Activated CD8-positive, alpha-beta T cell treated with anti-CD3 and anti-CD28 coated beads for 36 hours (primary cell): ENCODE results near the gene CTCFL. TPM values are rescaled to one million over a fixed set of nuclear protein-coding genes. Genes with fewer than 3 reads are reported as not detected.
"Not testable (repeated sequence)": the region's sequence is repeated elsewhere in the genome, so short reads cannot be mapped to it uniquely, and the experiment has no call there.

Experiments used
- ATAC-seq: fragments of 200-7000 bp; cut with Tn5 transposase; one replicate; pipeline ENCODE4 v1.10.0; 2021; ENCODE audit warnings: mild to moderate bottlenecking, moderate library complexity
- CTCF ChIA-PET: fragments of 350-600 bp; sonication (Branson Sonifier 250); formaldehyde crosslinking; loops from one replicate; lab custom pipeline; 2021; ENCODE audit warnings: antibody characterized with exemption; lab: Charles Lee
- POLR2A ChIA-PET: fragments of 350-600 bp; sonication (Branson Sonifier 250); formaldehyde crosslinking; loops from one replicate; lab custom pipeline; 2021; ENCODE audit warnings: antibody characterized with exemption; lab: Charles Lee
- DNase-seq: peaks from one replicate; pipeline ENCODE4 v3.0.0-alpha.2; 2020
- H3K27ac Mint-ChIP-seq: one replicate; pipeline ENCODE4 v1.8.0; 2021; ENCODE audit warnings: mild to moderate bottlenecking, mixed read lengths
- H3K27me3 Mint-ChIP-seq: one replicate; pipeline ENCODE4 v1.8.0; 2021; ENCODE audit warnings: mixed read lengths
- H3K36me3 Mint-ChIP-seq: one replicate; pipeline ENCODE4 v1.8.0; 2021; ENCODE audit warnings: low read depth, mixed read lengths
- H3K4me1 Mint-ChIP-seq: one replicate; pipeline ENCODE4 v1.8.0; 2021; ENCODE audit warnings: low read depth, mixed read lengths
- H3K4me3 Mint-ChIP-seq: one replicate; pipeline ENCODE4 v1.8.0; 2021; ENCODE audit warnings: mild to moderate bottlenecking, moderate library complexity, mixed read lengths
- H3K9me3 Mint-ChIP-seq: one replicate; pipeline ENCODE4 v1.8.0; 2021; ENCODE audit warnings: mixed read lengths
- CTCF ChIP-seq: fragments of 200-600 bp; IDR thresholded peaks from one replicate; pipeline ENCODE4 v1.8.0; 2022; ENCODE audit warnings: antibody characterized with exemption, mild to moderate bottlenecking
- intact Hi-C: fragments of 100-400 bp; cut with micrococcal nuclease; formaldehyde crosslinking; loops from one replicate; pipeline ENCODE4 v1.10.0; 2022
- total RNA-seq, 2 experiments: library from RNA; stranded (reverse); gene quantifications; one replicate each; pipeline ENCODE4 v1.2.3, GENCODE V29; 2021

Gene CTCFL
- total RNA-seq, 2 experiments from 2014 or later: not detected

GRCh38 chr20:57475388-57476083 is 49.4 kb downstream of the CTCFL start:
- Mint-ChIP-seq H3K4me3 (no peak overlapping the region), H3K36me3 (no peaks in the 10 kb centered on the region), H3K4me1 (peaks cover 25% of the 10 kb centered on the region), H3K27ac (no peak overlapping the region), H3K9me3 (no peaks in the 10 kb centered on the region), H3K27me3 (no peaks in the 10 kb centered on the region)
- no peak for DNase-seq
- ChIA-PET CTCF (interaction anchor here (1.8 to 4.1 kb wide), 2 partner anchors 20 to 94 kb away, joined by 4 to 26 read pairs; no protein-coding TSS in a partner anchor), POLR2A (no interaction called here)
- no peak for TF ChIP-seq CTCF
- ATAC-seq: no peak
- intact Hi-C loops: no loop called here

GRCh38 chr20:57474816-57475215 is 50.1 kb downstream of the CTCFL start:
- Mint-ChIP-seq H3K4me3 (no peak overlapping the region), H3K36me3 (no peaks in the 10 kb centered on the region), H3K9me3 (no peaks in the 10 kb centered on the region), H3K27ac (no peak overlapping the region), H3K4me1 (peaks cover 22% of the 10 kb centered on the region), H3K27me3 (no peaks in the 10 kb centered on the region)
- intact Hi-C loops: no loop called here
- POLR2A ChIA-PET: interaction anchor here (3.0 kb wide), 1 partner anchor 75 kb away, joined by 18 read pairs; no protein-coding TSS in a partner anchor
- CTCF ChIA-PET: interaction anchor here (1.1 to 4.1 kb wide), 4 partner anchors 19 to 93 kb away, joined by 4 to 26 read pairs (median 10); no protein-coding TSS in a partner anchor
- TF ChIP-seq CTCF: no peak
- DNase-seq (no peak), ATAC-seq (no peak)

GRCh38 chr20:57474205-57474604 is 50.7 kb downstream of the CTCFL start:
- no peaks in the 10 kb centered on the region for H3K9me3 Mint-ChIP-seq
- DNase-seq (no peak), ATAC-seq (no peak)
- ChIA-PET POLR2A (interaction anchor here (0.6 to 3.0 kb wide), 4 partner anchors 9 to 75 kb away, joined by 3 to 18 read pairs (median 4); no protein-coding TSS in a partner anchor), CTCF (interaction anchor here (1.1 to 4.1 kb wide), 8 partner anchors 9 to 117 kb away, joined by 3 to 26 read pairs (median 4); no protein-coding TSS in a partner anchor)
- no peak overlapping the region for H3K4me3 Mint-ChIP-seq
- TF ChIP-seq CTCF: no peak
- H3K27ac Mint-ChIP-seq: no peak overlapping the region
- H3K36me3 Mint-ChIP-seq: no peaks in the 10 kb centered on the region
- H3K27me3 Mint-ChIP-seq: no peaks in the 10 kb centered on the region
- intact Hi-C loops: no loop called here
- H3K4me1 Mint-ChIP-seq: peaks cover 22% of the 10 kb centered on the region

GRCh38 chr20:57473246-57474048 is 51.5 kb downstream of the CTCFL start:
- no peak overlapping the region for H3K4me3 Mint-ChIP-seq
- H3K27ac Mint-ChIP-seq: peak overlapping the region; percentile 49
- H3K9me3 Mint-ChIP-seq: no peaks in the 10 kb centered on the region
- no peak for TF ChIP-seq CTCF
- DNase-seq (peak; percentile 71), ATAC-seq (peak; percentile 93)
- ChIA-PET CTCF (interaction anchor here (0.8 to 4.1 kb wide), 10 partner anchors 9 to 117 kb away, joined by 3 to 26 read pairs (median 4); no protein-coding TSS in a partner anchor), POLR2A (interaction anchor here (0.6 to 3.0 kb wide), 11 partner anchors 8 to 156 kb away, joined by 3 to 18 read pairs (median 4); partner anchors contain the start of gene RBM38)
- peaks cover 22% of the 10 kb centered on the region for H3K4me1 Mint-ChIP-seq
- no peaks in the 10 kb centered on the region for H3K36me3 Mint-ChIP-seq
- no peaks in the 10 kb centered on the region for H3K27me3 Mint-ChIP-seq
- intact Hi-C loops: no loop called here

- intact Hi-C loops, H3K27me3 Mint-ChIP-seq, DNase-seq, H3K4me3 Mint-ChIP-seq, H3K9me3 Mint-ChIP-seq, H3K36me3 Mint-ChIP-seq, H3K27ac Mint-ChIP-seq: not testable (repeated sequence)
- ChIA-PET CTCF (interaction anchor here (0.6 to 4.1 kb wide), 6 partner anchors 23 to 91 kb away, joined by 3 to 26 read pairs (median 6); no protein-coding TSS in a partner anchor), POLR2A (interaction anchor here (0.6 to 3.0 kb wide), 8 partner anchors 9 to 124 kb away, joined by 3 to 18 read pairs (median 4); partner anchors contain the start of gene RBM38)
- H3K4me1 Mint-ChIP-seq: peaks cover 22% of the 10 kb centered on the region
- ATAC-seq: peak; percentile 35
Observed at GRCh38 chr20:57472474-57472873, 52.5 kb downstream of the CTCFL start.
